Measurements from ENCODE around the gene CAPSL.

The CAPSL gene

DNA sequence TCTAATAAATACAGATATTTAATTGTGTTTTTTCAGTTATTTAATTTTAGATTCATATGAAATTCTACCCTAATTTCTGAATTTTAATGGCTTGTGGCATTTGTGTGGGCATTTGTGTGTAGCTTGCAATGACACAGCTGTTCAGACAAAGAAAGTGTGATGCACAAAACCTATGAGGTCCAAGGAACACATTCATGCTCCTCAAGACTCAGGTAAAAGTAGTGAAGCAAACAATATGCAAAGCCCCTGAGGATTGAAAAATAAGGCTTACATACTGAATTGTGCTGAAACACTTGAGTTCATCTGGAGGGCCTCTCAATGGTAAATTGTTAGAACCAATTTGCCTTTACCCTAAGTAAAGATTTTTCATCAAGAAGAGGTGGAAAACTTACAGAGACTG is 53.6 kb downstream of the CAPSL start:
- H3K4me3 ChIP-seq = no peak overlapping the region
- TF ChIP-seq, protein P1, sequence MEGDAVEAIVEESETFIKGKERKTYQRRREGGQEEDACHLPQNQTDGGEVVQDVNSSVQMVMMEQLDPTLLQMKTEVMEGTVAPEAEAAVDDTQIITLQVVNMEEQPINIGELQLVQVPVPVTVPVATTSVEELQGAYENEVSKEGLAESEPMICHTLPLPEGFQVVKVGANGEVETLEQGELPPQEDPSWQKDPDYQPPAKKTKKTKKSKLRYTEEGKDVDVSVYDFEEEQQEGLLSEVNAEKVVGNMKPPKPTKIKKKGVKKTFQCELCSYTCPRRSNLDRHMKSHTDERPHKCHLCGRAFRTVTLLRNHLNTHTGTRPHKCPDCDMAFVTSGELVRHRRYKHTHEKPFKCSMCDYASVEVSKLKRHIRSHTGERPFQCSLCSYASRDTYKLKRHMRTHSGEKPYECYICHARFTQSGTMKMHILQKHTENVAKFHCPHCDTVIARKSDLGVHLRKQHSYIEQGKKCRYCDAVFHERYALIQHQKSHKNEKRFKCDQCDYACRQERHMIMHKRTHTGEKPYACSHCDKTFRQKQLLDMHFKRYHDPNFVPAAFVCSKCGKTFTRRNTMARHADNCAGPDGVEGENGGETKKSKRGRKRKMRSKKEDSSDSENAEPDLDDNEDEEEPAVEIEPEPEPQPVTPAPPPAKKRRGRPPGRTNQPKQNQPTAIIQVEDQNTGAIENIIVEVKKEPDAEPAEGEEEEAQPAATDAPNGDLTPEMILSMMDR (IDR thresholded peaks at IDR 0.05) = no peak
- H3K27ac ChIP-seq = no peak overlapping the region
- no peak for DNase-seq (ENCODE audit: low spot score)

DNA sequence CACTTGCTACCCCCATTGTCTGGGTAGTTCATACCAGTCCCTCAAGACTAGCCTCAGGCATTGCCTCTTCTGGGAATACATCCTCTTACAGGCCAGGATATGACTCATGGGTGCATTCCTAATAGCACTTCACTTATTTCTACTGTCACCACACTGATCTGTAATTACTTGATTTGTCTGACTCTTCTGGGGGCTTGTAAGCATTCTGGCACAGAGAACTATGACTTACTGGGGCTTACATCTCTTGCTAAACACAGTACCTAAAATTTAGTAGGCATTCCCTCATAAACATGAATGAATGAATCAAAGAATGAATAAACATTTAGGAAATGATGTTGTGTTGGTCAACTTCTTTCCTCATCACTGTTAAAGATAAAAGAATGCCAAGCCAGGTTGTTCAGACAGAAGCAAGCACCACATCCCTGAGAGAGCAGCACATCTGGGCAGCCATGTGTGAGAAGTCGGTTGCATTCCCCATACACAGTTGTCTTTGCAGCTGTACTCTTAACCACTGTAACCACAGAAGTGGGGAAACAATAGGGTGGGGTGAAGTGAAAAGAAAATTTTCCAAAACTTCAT is 54.1 kb downstream of the CAPSL start:
- Histone ChIP-seq H3K4me3 (no peak overlapping the region), H3K27ac (no peak overlapping the region)
- DNase-seq (ENCODE audit: low spot score) = no peak
- TF ChIP-seq, protein P1 (IDR thresholded peaks at IDR 0.05) = no peak

DNA sequence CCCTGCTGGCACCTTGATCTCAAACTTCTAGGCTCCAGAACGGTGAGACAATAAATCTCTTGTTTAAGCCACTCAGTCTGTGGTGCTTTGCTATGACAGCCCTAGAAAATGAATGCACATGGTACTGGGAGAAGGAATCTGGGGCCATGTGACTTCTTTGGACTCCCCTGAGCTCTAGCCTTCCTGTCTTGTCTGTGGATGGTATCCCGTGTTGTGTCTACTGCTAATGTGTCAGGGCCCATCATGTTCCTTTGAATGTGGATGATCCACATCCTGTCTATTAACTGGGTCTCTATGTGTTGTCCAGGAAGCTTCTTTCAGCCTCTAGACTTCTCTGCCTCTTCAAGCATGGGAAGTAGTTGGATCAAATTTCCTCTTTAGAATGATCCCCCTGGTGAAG is 56.7 kb downstream of the CAPSL start:
- H3K4me3 ChIP-seq = no peak overlapping the region
- no peak overlapping the region for H3K27ac ChIP-seq
- no peak for DNase-seq (ENCODE audit: low spot score)
- TF ChIP-seq, protein P1 (IDR thresholded peaks at IDR 0.05) = no peak

DNA sequence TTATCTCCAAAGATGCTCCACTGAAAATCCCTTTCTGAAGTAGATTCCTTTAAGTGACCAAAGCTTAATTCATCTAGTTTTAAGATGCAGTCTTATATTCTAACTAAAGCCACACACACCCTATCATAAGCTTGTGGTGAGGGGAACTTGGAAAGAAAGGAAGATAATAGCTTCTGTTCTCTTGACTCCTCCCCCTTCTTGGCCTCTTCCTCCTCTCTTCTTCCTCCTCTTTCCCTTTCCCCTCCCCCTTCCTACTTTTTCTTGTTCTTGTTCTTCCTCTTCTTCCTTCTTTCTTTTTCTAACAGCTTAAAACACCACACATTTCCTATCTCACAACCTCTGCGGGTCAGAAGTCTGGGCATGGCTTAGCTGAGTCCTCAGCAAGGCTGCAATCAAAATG is 58.3 kb downstream of the CAPSL start:
- no peak for DNase-seq (ENCODE audit: low spot score)
- TF ChIP-seq, protein P1 (IDR thresholded peaks at IDR 0.05) = no peak
- Histone ChIP-seq H3K4me3 (no peak overlapping the region), H3K27ac (no peak overlapping the region)

DNA sequence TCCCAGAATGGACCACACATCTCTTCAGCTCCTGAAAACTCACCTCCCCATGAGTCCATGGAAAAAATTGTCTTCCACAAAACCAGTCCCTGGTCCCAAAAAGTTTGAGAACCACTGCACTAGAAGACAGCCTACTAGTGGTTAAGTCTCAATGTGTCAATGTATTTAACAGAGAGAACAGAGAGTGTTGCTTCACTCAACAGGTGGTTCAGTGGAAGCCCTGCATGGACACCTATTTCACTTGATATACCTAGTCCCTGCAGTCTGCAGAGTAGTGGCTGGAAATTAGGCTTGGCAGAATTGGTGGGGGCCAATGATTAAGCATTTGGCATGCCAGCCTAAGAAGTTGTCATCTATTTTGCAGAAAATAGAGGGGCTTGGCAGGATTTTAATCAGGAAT is 58.8 kb downstream of the CAPSL start:
- TF ChIP-seq, protein P1 (IDR thresholded peaks at IDR 0.05) = no peak
- no peak overlapping the region for H3K27ac ChIP-seq
- no peak for DNase-seq (ENCODE audit: low spot score)
- H3K4me3 ChIP-seq = no peak overlapping the region

DNA sequence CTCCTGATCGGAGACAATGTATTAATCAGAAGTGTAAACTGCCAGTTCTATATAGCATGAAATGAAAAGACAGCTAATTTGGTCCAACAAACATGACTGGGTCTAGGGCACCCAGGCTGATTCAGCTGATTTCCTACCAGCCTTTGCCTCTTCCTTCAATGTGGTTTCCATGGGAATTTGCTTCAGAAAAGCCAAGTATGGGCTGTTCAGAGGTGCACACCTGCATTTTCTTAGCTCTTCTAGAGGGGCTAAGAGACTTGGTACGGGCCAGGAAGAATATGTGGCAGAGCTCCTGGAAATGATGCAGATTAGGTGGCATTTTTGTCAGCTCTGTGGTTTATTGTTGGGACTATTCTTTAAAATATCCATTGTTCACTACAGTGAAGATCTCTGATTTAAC is 59.3 kb downstream of the CAPSL start:
- TF ChIP-seq, protein P1 (IDR thresholded peaks at IDR 0.05) = no peak
- no peak for DNase-seq (ENCODE audit: low spot score)
- no peak overlapping the region for H3K27ac ChIP-seq
- no peak overlapping the region for H3K4me3 ChIP-seq

DNA sequence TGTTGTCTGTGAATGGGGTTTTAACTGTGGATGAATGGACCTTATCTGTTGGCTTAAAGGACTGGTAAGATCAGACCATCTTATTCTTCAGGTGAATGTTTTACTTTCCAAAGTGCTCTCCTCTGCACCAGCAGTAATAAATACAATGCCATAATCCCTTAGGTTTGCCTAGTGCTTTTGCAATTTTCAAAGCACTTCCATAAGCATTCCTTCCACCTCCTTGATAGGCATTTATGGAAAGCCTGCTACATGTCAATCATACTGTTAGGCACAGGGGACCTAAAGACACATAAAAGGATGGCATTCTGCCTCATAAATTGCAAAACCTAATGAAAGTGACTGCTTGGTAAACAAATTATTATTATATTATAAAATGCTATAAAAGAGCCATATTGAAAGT is 60.3 kb downstream of the CAPSL start:
- Histone ChIP-seq H3K27ac (no peak overlapping the region), H3K4me3 (no peak overlapping the region)
- DNase-seq (ENCODE audit: low spot score) = no peak
- TF ChIP-seq, protein P1 (IDR thresholded peaks at IDR 0.05) = no peak

Measured in coronary artery (tissue), 2 donors.